Neuronal stem cell (in vitro differentiated cells): ENCODE data around the gene NRROS.

ENCODE experiments used
- DNase-seq: peaks from one replicate; pipeline ENCODE4 v3.0.0-alpha.2; 2013; ENCODE audit warnings: low spot score
- H2AFZ ChIP-seq: one replicate; pipeline ENCODE4 v1.6.1; 2013; ENCODE audit warnings: mild to moderate bottlenecking, low read length, inconsistent platforms
- H2AK5ac ChIP-seq: 2 replicates; pipeline ENCODE4 v1.6.1; 2013; ENCODE audit warnings: low read depth, mild to moderate bottlenecking, inconsistent platforms, low read length, moderate library complexity, mixed read lengths
- H2BK120ac ChIP-seq: 2 replicates; pipeline ENCODE4 v1.6.1; 2013; ENCODE audit warnings: low read depth, mild to moderate bottlenecking, inconsistent platforms, low read length, moderate library complexity, mixed read lengths
- H2BK12ac ChIP-seq: one replicate; pipeline ENCODE4 v1.6.1; 2013; ENCODE audit warnings: low read length, inconsistent platforms
- H2BK15ac ChIP-seq: 2 replicates; pipeline ENCODE4 v1.6.1; 2013; ENCODE audit warnings: mild to moderate bottlenecking, low read length, inconsistent platforms, mixed read lengths
- H2BK5ac ChIP-seq: one replicate; pipeline ENCODE4 v1.6.1; 2013; ENCODE audit warnings: inconsistent platforms, mild to moderate bottlenecking, low read length, moderate library complexity
- H3K14ac ChIP-seq: one replicate; pipeline ENCODE4 v1.6.1; 2013; ENCODE audit warnings: low read length, inconsistent platforms
- H3K18ac ChIP-seq: 2 replicates; pipeline ENCODE4 v1.6.1; 2013; ENCODE audit warnings: low read length, inconsistent platforms
- H3K23ac ChIP-seq: 2 replicates; pipeline ENCODE4 v1.6.1; 2013; ENCODE audit warnings: low read depth, mild to moderate bottlenecking, mixed read lengths, low read length, inconsistent platforms; ENCODE audit not compliant: poor library complexity
- H3K27ac ChIP-seq: replicated peaks from 3 replicates; pipeline ENCODE4 v1.5.1; 2013; ENCODE audit warnings: low read length, inconsistent platforms
- H3K27me3 ChIP-seq, 3 experiments: 2 replicates each; pipeline ENCODE4 v1.6.1; 2013; ENCODE audit warnings: low read length in 3 of 3, mild to moderate bottlenecking in 2 of 3, inconsistent platforms in 1 of 3, low read depth in 1 of 3, mixed read lengths in 1 of 3, moderate library complexity in 1 of 3; ENCODE audit not compliant: control insufficient read depth in 3 of 3, insufficient read depth in 3 of 3
- H3K36me3 ChIP-seq, 2 donors: replicated peaks in 1 of 2; 2 replicates each; pipeline ENCODE4 v1.6.1; 2013; ENCODE audit warnings: low read length in 2 of 2; ENCODE audit not compliant: control insufficient read depth in 2 of 2, insufficient read depth in 2 of 2
- H3K4ac ChIP-seq: 2 replicates; pipeline ENCODE4 v1.6.1; 2013; ENCODE audit warnings: inconsistent platforms, mild to moderate bottlenecking, low read length, moderate library complexity
- H3K4me1 ChIP-seq, 2 donors: 1 replicate in 1 of 2; 2 replicates in 1 of 2; pipeline ENCODE4 v1.6.1; 2013; ENCODE audit warnings: low read length in 2 of 2, low read depth in 1 of 2; ENCODE audit not compliant: control insufficient read depth in 2 of 2, insufficient read depth in 1 of 2
- H3K4me2 ChIP-seq: one replicate; pipeline ENCODE4 v1.6.1; 2013; ENCODE audit warnings: mild to moderate bottlenecking, low read length, inconsistent platforms; ENCODE audit not compliant: insufficient read depth, poor library complexity, severe bottlenecking
- H3K4me3 ChIP-seq, 2 donors: 2 replicates each; pipeline ENCODE4 v1.5.1; 2013; ENCODE audit warnings: low read length in 2 of 2, mild to moderate bottlenecking in 2 of 2, inconsistent platforms in 1 of 2, moderate library complexity in 1 of 2
- H3K79me1 ChIP-seq: one replicate; pipeline ENCODE4 v1.6.1; 2013; ENCODE audit warnings: low read depth, mild to moderate bottlenecking, inconsistent platforms, low read length, moderate library complexity
- H3K9ac ChIP-seq: one replicate; pipeline ENCODE4 v1.6.1; 2013; ENCODE audit warnings: mild to moderate bottlenecking, low read depth, low read length, inconsistent platforms; ENCODE audit not compliant: poor library complexity
- H3K9me3 ChIP-seq, 2 donors: replicated peaks in 1 of 2; 2 replicates each; pipeline versions ENCODE3 to v1.6.1; 2013; ENCODE audit warnings: low read length in 2 of 2, mild to moderate bottlenecking in 2 of 2, inconsistent platforms in 1 of 2, low read depth in 1 of 2, mixed read lengths in 1 of 2, moderate library complexity in 1 of 2; ENCODE audit not compliant: control insufficient read depth in 2 of 2, insufficient read depth in 1 of 2
- H4K8ac ChIP-seq: one replicate; pipeline ENCODE4 v1.6.1; 2013; ENCODE audit warnings: low read depth, mild to moderate bottlenecking, inconsistent platforms, low read length, moderate library complexity
- H4K91ac ChIP-seq: one replicate; pipeline ENCODE4 v1.6.1; 2013; ENCODE audit warnings: low read length, low read depth, mild to moderate bottlenecking, inconsistent platforms; ENCODE audit not compliant: poor library complexity
- WGBS, 2 donors: extraction: QIAGEN DNeasy Blood & Tissue Kit; methylation state at CpG; one replicate each; pipeline ENCODE4 v1.1.7; 2013; ENCODE audit warnings: missing lambda C conversion rate in 2 of 2, mixed read lengths in 1 of 2; ENCODE audit not compliant: insufficient read length in 2 of 2, insufficient replicate concordance in 1 of 2; ENCODE audit errors: extremely low coverage in 2 of 2; 5-methylcytosine and 5-hydroxymethylcytosine counted together

The NRROS gene

GRCh38 chr3:196654006-196654734 lies 14.7 kb downstream of the NRROS start:
- H2BK120ac ChIP-seq = no peak overlapping the region
- no peak overlapping the region for H2BK15ac ChIP-seq
- H4K91ac ChIP-seq = no peak overlapping the region
- H3K4me3 ChIP-seq = no peak overlapping the region
- H3K18ac ChIP-seq = no peak overlapping the region
- no peaks in the 10 kb centered on the region for H3K36me3 ChIP-seq
- peaks cover 0 to 6% of the 10 kb centered on the region in 2 donors for H3K4me1 ChIP-seq
- no peak overlapping the region for H3K4me2 ChIP-seq
- no peak overlapping the region for H3K4ac ChIP-seq
- H2BK5ac ChIP-seq = no peak overlapping the region
- H2BK12ac ChIP-seq = no peak overlapping the region
- no peak overlapping the region for H3K9ac ChIP-seq
- H2AFZ ChIP-seq = peak overlapping the region; percentile 21
- H3K27ac ChIP-seq = no peak overlapping the region
- no peak for DNase-seq
- peaks cover 0 to 36% (median 0%) of the 10 kb centered on the region in 3 experiments for H3K27me3 ChIP-seq
- WGBS, 2 donors = no CpG with 5 or more reads among the region's 12 CpGs
- no peaks in the 10 kb centered on the region for H3K9me3 ChIP-seq
- no peaks in the 10 kb centered on the region for H3K79me1 ChIP-seq
- H3K14ac ChIP-seq = no peak overlapping the region
- no peak overlapping the region for H4K8ac ChIP-seq
- H2AK5ac ChIP-seq = no peak overlapping the region
- no peak overlapping the region for H3K23ac ChIP-seq

- no peak overlapping the region for H3K23ac ChIP-seq
- no peak overlapping the region for H4K91ac ChIP-seq
- H2BK120ac ChIP-seq = no peak overlapping the region
- DNase-seq = no peak
- H2BK12ac ChIP-seq = no peak overlapping the region
- H2AFZ ChIP-seq = peak overlapping the region; percentile 21
- H3K4me1 ChIP-seq = peaks cover 0 to 6% of the 10 kb centered on the region in 2 donors
- peaks cover 0 to 36% (median 0%) of the 10 kb centered on the region in 3 experiments for H3K27me3 ChIP-seq
- H3K9me3 ChIP-seq = no peaks in the 10 kb centered on the region
- no CpG with 5 or more reads among the region's 7 CpGs for WGBS, 2 donors
- no peaks in the 10 kb centered on the region for H3K36me3 ChIP-seq
- no peak overlapping the region for H3K18ac ChIP-seq
- no peak overlapping the region for H4K8ac ChIP-seq
- no peak overlapping the region for H3K4ac ChIP-seq
- H2BK15ac ChIP-seq = no peak overlapping the region
- H2AK5ac ChIP-seq = no peak overlapping the region
- no peak overlapping the region for H3K9ac ChIP-seq
- no peak overlapping the region for H2BK5ac ChIP-seq
- H3K14ac ChIP-seq = no peak overlapping the region
- no peak overlapping the region for H3K4me2 ChIP-seq
- H3K79me1 ChIP-seq = no peaks in the 10 kb centered on the region
- no peak overlapping the region for H3K4me3 ChIP-seq
- H3K27ac ChIP-seq = no peak overlapping the region
Measured at GRCh38 chr3:196654735-196655090, 15.2 kb downstream of the NRROS start.

DNA sequence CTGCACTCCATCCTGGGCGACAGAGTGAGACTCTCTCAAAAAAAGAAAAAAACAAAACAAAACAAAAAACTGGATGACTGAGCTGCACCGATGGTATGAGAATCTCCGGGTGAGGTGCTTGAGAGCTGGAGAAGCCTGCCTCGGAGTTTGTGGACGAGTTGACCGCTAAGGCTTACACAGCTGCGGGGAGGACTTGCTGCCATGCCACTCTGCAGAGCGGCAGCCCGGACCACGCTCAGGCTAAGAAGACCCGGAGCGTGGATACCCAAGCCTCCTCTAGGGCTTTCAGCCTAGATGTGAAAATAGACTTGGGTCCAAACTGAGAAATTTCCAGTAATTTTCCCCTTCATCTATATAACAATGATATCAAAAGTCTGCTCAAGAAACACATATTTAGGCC lies 16.0 kb downstream of the NRROS start:
- Histone ChIP-seq H2BK5ac (no peak overlapping the region), H2BK120ac (no peak overlapping the region), H3K27ac (no peak overlapping the region), H3K79me1 (no peaks in the 10 kb centered on the region), H3K18ac (no peak overlapping the region), H3K27me3 (peaks cover 0 to 36% (median 0%) of the 10 kb centered on the region in 3 experiments), H2AFZ (no peak overlapping the region), H3K4me2 (no peak overlapping the region), H3K9ac (no peak overlapping the region), H2BK12ac (no peak overlapping the region), H2AK5ac (no peak overlapping the region), H3K36me3 (peaks cover 0 to 2% of the 10 kb centered on the region in 2 donors), H4K8ac (no peak overlapping the region), H3K23ac (no peak overlapping the region), H3K4ac (no peak overlapping the region), H3K14ac (no peak overlapping the region), H3K4me3 (no peak overlapping the region), H4K91ac (no peak overlapping the region), H3K4me1 (peaks cover 0 to 6% of the 10 kb centered on the region in 2 donors), H3K9me3 (peaks cover 0 to 2% of the 10 kb centered on the region in 2 donors), H2BK15ac (no peak overlapping the region)
- DNase-seq = no peak
- WGBS, 2 donors = no CpG with 5 or more reads among the region's 12 CpGs

DNA sequence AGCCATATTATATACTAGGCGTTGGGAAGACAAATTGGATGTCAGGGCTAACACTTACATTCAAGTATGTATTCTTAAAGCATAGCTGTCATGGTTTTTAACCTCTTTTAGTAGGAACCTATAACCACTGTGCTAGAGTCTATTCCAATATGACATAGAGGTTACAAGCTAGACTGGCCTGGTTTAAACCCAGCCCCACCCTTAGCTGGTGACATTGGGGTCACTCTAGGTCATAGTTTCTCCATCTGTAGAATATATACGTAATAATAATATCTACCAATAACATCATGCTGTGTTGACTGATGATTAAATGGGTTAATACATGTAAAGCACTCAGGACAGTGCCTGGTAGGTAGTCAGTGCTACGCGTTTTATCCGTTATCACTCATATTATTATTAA lies 16.7 kb downstream of the NRROS start:
- Histone ChIP-seq H3K9me3 (peaks cover 0 to 2% of the 10 kb centered on the region in 2 donors), H3K14ac (no peak overlapping the region), H3K18ac (no peak overlapping the region), H3K4me2 (no peak overlapping the region), H3K36me3 (peaks cover 0 to 2% of the 10 kb centered on the region in 2 donors), H2BK5ac (no peak overlapping the region), H3K79me1 (no peaks in the 10 kb centered on the region), H2BK120ac (no peak overlapping the region), H2AFZ (no peak overlapping the region), H3K4me3 (no peak overlapping the region), H3K27ac (no peak overlapping the region), H3K27me3 (peaks cover 0 to 33% (median 0%) of the 10 kb centered on the region in 3 experiments), H2BK15ac (no peak overlapping the region), H2AK5ac (no peak overlapping the region), H3K4ac (no peak overlapping the region), H2BK12ac (no peak overlapping the region), H3K9ac (no peak overlapping the region), H4K8ac (no peak overlapping the region), H3K4me1 (peaks cover 0 to 6% of the 10 kb centered on the region in 2 donors), H3K23ac (no peak overlapping the region), H4K91ac (no peak overlapping the region)
- no peak for DNase-seq
- WGBS, 2 donors = no CpG with 5 or more reads among the region's 5 CpGs
